ENCODE measurements around the gene FHIP1B.

Gene FHIP1B

GRCh38 chr11:6238902-6239301 is 4.5 kb upstream of the FHIP1B start, which contains the start of gene CNGA4:
TSS of gene CNGA4 (plus strand) at chr11:6239089. CDS start at chr11:6239207, 118 bp downstream.
- no peak for DNase-seq

GRCh38 chr11:6237761-6238302 is 3.4 kb upstream of the FHIP1B start:
- DNase-seq = no peak

- DNase-seq = no peak
Observed at GRCh38 chr11:6237266-6237665, 2.8 kb upstream of the FHIP1B start.

- DNase-seq = no peak
Observed at GRCh38 chr11:6233984-6234386, 451 bp downstream of the FHIP1B start.

GRCh38 chr11:6232899-6233298 is 1.5 kb downstream of the FHIP1B start:
- DNase-seq = no peak

GRCh38 chr11:6229911-6230310 is 4.5 kb downstream of the FHIP1B start:
- DNase-seq = no peak

- DNase-seq = no peak
Observed at GRCh38 chr11:6228520-6228919, 5.9 kb downstream of the FHIP1B start.

- DNase-seq = no peak
Observed at GRCh38 chr11:6225896-6226295, 8.5 kb downstream of the FHIP1B start.

GRCh38 chr11:6225024-6225423 is 9.4 kb downstream of the FHIP1B start:
- DNase-seq = no peak

- no peak for DNase-seq
Observed at GRCh38 chr11:6224421-6224820, 10.0 kb downstream of the FHIP1B start.

GRCh38 chr11:6223854-6224253 is 10.6 kb downstream of the FHIP1B start:
- DNase-seq = no peak

- no peak for DNase-seq
Observed at GRCh38 chr11:6219359-6219758, 15.1 kb downstream of the FHIP1B start.

- DNase-seq = no peak
Observed at GRCh38 chr11:6217722-6218121, 16.7 kb downstream of the FHIP1B start.

- DNase-seq = no peak
Observed at GRCh38 chr11:6216501-6216900, 17.9 kb downstream of the FHIP1B start.

GRCh38 chr11:6214530-6214929 is 19.9 kb downstream of the FHIP1B start:
- no peak for DNase-seq

GRCh38 chr11:6210274-6210955 is 24.0 kb downstream of the FHIP1B start:
- DNase-seq = no peak

GRCh38 chr11:6209801-6210200 is 24.6 kb downstream of the FHIP1B start:
- no peak for DNase-seq

GRCh38 chr11:6206456-6207180 is 27.8 kb downstream of the FHIP1B start:
- no peak for DNase-seq

- DNase-seq = no peak
Observed at GRCh38 chr11:6205366-6205765, 29.1 kb downstream of the FHIP1B start, which contains the start of gene C11orf42. TSS of gene C11orf42 (plus strand) at chr11:6205557. CDS start at chr11:6205616, 59 bp downstream.

- no peak for DNase-seq
Observed at GRCh38 chr11:6204706-6205105, 29.7 kb downstream of the FHIP1B start.

- no peak for DNase-seq
Observed at GRCh38 chr11:6203327-6203726, 31.1 kb downstream of the FHIP1B start.

GRCh38 chr11:6202041-6202440 is 32.4 kb downstream of the FHIP1B start:
- no peak for DNase-seq

GRCh38 chr11:6201481-6201880 is 33.0 kb downstream of the FHIP1B start:
- DNase-seq = no peak

GRCh38 chr11:6200975-6201374 is 33.5 kb downstream of the FHIP1B start:
- DNase-seq = no peak
